Kidney epithelial cell (primary cell): ENCODE results near the gene RAB17. TPM values are rescaled to one million over a fixed set of nuclear protein-coding genes. Genes with fewer than 3 reads are reported as not detected.

Experiments
- DNase-seq: peaks from one replicate; pipeline ENCODE4 v3.0.0-alpha.2; 2010; ENCODE audit warnings: low read depth
- H3K27me3 ChIP-seq: 2 replicates; pipeline ENCODE4 v1.6.0; 2011; ENCODE audit warnings: low read length; ENCODE audit not compliant: control insufficient read depth, insufficient read depth
- H3K36me3 ChIP-seq: 2 replicates; pipeline ENCODE4 v1.5.1; 2011; ENCODE audit warnings: low read length; ENCODE audit not compliant: control insufficient read depth, insufficient read depth
- H3K4me3 ChIP-seq: 2 replicates; pipeline ENCODE4 v1.5.1; 2011; ENCODE audit warnings: low read depth, mild to moderate bottlenecking, control low read depth, low read length
- total RNA-seq: library from RNA; depleted of rRNA; stranded (reverse); fragments of >200 nt; gene quantifications from 2 replicates; pipeline ENCODE4 v1.2.3, GENCODE V29; 2015
- TF ChIP-seq, protein P1 (sequence below): IDR thresholded peaks from 2 replicates; pipeline ENCODE4 v1.5.1; 2011; ENCODE audit warnings: mild to moderate bottlenecking, moderate library complexity, low read length, control low read depth, inconsistent platforms; ENCODE audit not compliant: insufficient read depth, poor library complexity, severe bottlenecking

The RAB17 gene
- total RNA-seq, 1 donor from 2014 or later, result 12.1 TPM

DNA sequence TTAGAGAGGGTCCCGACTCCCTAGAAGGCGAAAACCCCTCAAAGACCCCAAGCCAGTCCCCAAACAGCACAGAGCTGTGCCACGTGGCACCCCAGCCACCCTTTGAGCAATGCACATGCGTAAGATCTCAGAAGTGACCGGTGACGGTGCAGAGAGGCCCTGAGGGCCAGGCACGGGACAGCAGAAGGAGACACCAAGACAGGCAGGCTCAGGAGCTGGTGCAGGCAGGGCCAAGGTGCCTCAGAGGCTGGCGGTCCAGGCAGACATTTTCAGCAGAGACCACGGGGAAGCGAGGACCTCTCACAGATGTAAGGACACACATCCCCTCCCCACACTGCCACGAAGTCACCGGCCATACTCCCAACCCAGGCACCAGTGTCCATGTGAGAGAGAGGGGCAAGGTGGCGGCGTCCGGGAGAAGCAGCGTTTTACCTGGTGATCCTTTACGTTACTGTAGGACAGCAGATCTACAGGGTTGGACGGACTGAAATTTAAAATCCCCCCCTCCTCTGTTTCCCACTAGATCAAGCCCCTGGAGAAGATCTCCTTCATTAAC is 2.0 kb upstream of the RAB17 start:
- TF ChIP-seq, protein P1, sequence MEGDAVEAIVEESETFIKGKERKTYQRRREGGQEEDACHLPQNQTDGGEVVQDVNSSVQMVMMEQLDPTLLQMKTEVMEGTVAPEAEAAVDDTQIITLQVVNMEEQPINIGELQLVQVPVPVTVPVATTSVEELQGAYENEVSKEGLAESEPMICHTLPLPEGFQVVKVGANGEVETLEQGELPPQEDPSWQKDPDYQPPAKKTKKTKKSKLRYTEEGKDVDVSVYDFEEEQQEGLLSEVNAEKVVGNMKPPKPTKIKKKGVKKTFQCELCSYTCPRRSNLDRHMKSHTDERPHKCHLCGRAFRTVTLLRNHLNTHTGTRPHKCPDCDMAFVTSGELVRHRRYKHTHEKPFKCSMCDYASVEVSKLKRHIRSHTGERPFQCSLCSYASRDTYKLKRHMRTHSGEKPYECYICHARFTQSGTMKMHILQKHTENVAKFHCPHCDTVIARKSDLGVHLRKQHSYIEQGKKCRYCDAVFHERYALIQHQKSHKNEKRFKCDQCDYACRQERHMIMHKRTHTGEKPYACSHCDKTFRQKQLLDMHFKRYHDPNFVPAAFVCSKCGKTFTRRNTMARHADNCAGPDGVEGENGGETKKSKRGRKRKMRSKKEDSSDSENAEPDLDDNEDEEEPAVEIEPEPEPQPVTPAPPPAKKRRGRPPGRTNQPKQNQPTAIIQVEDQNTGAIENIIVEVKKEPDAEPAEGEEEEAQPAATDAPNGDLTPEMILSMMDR, result no peak
- Histone ChIP-seq H3K36me3 (no peaks in the 10 kb centered on the region), H3K27me3 (no peaks in the 10 kb centered on the region), H3K4me3 (no peak overlapping the region)
- DNase-seq, result no peak

DNA sequence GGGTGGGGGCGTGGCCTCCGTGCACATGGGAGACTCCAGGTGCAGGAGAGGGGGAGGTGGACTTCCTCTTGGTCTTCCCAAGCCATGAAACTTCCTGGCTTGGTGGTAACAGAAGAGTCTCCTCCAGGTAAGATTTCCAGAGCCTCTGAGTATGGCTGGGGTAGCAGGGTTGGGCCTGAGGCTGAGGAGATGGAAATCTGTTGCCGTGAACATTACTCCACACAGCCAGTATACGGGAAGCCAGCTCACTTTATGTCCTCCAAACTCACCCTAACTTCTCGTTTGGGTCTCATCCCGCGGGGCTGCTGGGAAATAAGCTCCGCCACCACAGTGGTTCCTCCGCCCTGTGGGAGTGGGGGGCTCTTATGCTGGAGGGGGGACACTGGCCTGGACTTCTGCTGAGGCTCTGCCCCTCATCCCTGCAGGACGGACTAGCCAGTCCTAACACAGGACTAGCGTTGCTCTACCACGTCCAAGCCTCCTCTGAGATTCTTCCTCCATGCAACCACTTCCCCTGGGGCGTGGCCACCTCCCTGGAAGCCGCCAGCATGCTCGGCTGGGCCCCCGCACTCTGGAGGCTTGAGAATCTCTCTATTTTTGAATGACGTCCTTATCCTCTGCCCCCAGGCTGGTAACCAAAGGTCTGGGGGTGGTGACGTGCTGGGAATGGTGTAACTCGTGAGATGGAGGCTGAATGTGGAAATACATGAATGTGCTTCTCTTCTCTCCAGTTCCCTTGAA is 777 bp upstream of the RAB17 start:
- TF ChIP-seq, protein P1, result no peak
- DNase-seq, result no peak
- H3K36me3 ChIP-seq, result no peaks in the 10 kb centered on the region
- no peaks in the 10 kb centered on the region for H3K27me3 ChIP-seq
- no peak overlapping the region for H3K4me3 ChIP-seq

DNA sequence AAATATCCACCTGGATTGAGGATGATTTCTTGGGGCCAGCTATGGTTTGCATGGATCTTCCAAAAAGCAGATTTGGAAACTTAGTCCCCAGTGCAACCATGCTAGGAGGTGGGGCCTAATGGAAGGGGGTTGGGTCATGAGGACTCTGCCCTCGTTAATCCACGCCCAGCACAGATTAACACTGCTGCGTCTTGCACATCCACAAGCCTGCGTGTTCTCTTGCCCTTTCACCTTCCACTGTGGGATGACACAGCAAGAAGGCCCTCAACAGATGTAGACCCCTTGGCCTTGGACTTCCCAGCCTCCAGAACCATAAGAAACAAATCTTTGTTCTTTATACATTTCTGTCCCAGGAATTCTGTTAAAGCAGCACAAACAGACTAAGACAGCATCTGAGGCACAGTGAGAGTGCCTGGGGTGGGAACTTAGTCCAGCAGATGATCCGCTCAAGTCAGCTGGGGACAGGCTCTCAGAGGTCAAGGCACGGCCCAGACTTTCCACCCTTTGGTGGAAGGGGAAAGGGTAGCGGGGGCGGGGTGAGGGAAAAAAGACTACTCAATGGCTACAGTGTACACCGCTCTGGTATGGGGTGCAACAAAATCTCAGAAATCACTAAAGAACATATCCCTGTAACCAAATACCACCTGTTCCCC is 2.4 kb downstream of the RAB17 start:
- no peak for DNase-seq
- no peaks in the 10 kb centered on the region for H3K36me3 ChIP-seq
- H3K4me3 ChIP-seq, result no peak overlapping the region
- TF ChIP-seq, protein P1, result no peak
- no peaks in the 10 kb centered on the region for H3K27me3 ChIP-seq

DNA sequence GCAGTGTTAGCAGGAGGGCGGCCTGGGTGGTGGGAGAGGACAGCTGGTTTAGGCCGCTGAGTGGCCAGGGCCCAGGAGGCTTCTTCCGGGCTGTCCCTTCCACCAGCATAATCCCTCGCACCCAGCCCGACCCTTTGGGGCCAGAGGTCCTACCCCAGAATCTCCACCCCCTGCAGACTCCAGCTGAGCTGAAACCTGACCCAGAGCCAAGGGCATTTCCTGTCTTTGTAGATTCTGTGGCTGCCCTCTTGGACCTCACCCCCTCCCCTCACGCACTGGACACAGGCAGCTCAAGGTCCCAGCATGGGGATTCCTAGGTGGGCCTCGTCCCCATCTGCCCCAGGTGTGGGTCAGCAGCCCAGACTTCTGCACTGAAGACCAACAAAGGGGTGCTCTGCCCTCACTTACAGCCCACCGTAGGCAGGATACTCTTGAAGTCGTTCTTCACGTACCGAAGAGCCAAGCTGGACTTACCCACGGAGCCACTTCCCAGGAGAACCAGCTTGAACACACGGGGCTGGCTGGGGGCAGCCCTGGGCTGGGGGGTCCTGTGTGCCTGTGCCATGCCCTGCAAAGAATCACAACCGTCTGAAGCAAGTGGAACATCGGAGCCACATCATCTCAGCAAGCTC is 4.8 kb downstream of the RAB17 start:
- H3K4me3 ChIP-seq, result no peak overlapping the region

DNA sequence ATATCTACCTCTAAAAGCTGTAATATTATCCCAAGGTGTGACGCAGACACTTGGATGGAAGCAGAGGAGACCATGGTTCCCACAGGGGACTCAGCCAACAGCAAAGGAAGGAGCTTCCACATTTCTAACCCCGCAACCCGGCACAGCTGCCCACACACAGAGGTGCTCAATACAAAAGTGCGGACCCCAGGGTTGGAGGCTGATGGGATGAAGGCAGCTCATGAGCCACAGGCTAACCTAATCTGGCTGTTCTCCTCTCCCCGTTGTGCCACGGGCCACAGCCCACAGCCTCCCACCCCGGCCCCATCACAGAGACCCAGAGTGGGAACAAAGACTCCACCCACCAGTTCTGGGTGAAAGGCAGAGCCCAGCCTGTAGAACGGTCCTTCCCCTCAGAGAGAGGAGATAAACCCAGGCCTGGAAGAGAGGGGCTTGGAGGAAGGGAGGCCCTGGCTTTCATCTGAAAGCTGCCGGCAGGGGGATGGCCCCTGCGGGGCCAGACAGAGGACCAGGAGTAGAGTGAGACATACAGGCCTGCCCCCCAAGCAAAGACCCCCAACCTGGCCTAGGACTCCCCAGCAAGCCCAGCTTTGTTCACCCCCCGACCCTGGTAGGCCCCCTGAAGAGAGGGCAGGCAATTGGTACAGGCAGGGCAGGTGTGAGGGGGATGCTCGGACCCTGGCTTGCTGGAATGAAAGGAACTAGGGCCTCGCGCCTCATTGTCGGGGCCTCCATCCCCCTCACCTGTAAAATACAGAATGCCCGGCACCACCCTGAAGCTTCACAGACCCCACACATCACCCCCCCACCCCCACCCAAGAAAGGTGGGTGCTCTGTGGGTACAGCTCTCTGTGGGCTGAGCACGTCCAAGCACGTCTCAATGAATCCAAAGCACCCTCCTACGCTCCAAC is 6.9 kb downstream of the RAB17 start:
- Histone ChIP-seq H3K4me3 (no peak overlapping the region), H3K36me3 (no peaks in the 10 kb centered on the region), H3K27me3 (no peaks in the 10 kb centered on the region)
- TF ChIP-seq, protein P1, result no peak
- DNase-seq, result no peak

More for the DNA sequence above, 4.8 kb downstream of the RAB17 start:
- no peaks in the 10 kb centered on the region for H3K36me3 ChIP-seq
- no peak for DNase-seq
- TF ChIP-seq, protein P1, result no peak
- H3K27me3 ChIP-seq, result no peaks in the 10 kb centered on the region
